Activated CD8-positive, alpha-beta memory T cell treated with anti-CD3 and anti-CD28 coated beads for 36 hours (primary cell): Measurements from ENCODE around the gene ATG9B. TPM values are rescaled to one million over a fixed set of nuclear protein-coding genes. Genes with fewer than 3 reads are reported as not detected.

Experiments used
- CTCF ChIA-PET: fragments of 350-600 bp; sonication (Branson Sonifier 250); formaldehyde crosslinking; loops from one replicate; lab custom pipeline; 2021; ENCODE audit warnings: antibody characterized with exemption; lab: Charles Lee
- POLR2A ChIA-PET: fragments of 350-600 bp; sonication (Branson Sonifier 250); formaldehyde crosslinking; loops from one replicate; lab custom pipeline; 2021; ENCODE audit warnings: antibody characterized with exemption; lab: Charles Lee
- total RNA-seq, 2 experiments: library from RNA; stranded (reverse); gene quantifications; one replicate each; pipeline ENCODE4 v1.2.3, GENCODE V29; 2021

ATG9B gene, protein sequence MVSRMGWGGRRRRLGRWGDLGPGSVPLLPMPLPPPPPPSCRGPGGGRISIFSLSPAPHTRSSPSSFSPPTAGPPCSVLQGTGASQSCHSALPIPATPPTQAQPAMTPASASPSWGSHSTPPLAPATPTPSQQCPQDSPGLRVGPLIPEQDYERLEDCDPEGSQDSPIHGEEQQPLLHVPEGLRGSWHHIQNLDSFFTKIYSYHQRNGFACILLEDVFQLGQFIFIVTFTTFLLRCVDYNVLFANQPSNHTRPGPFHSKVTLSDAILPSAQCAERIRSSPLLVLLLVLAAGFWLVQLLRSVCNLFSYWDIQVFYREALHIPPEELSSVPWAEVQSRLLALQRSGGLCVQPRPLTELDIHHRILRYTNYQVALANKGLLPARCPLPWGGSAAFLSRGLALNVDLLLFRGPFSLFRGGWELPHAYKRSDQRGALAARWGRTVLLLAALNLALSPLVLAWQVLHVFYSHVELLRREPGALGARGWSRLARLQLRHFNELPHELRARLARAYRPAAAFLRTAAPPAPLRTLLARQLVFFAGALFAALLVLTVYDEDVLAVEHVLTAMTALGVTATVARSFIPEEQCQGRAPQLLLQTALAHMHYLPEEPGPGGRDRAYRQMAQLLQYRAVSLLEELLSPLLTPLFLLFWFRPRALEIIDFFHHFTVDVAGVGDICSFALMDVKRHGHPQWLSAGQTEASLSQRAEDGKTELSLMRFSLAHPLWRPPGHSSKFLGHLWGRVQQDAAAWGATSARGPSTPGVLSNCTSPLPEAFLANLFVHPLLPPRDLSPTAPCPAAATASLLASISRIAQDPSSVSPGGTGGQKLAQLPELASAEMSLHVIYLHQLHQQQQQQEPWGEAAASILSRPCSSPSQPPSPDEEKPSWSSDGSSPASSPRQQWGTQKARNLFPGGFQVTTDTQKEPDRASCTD
- 1 to 10 TPM; 6.3 to 7.7 TPM for total RNA-seq

DNA sequence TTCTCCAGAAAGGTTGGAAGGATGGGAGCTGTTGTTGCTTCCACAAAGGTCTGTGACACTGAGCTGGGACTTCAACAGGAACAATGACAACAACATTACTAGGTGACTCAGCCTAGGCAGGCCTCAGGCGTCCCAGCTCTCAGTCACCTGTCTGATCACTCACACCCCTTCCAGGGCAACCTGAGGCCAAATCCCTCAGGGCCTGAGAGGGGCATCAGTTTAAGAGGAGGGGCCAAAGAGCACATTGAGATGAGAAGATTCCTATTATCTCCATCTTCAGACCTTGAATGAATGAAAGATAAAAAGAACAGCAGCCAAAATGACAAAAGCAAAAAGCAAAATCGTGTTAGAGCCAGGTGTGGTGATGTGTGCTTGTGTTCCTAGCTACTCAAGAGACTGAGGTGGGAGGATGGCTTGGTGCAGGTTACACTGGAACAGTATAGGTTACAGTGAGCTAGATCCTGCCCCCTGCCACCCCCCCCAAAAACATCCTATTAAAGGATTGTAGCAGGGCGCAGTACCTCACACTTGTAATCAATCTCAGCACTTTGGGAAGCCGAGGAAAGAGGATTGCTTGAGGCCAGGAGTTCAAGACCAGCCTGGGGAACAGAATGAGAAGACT, at the start of gene ATG9B:
Gene ATG9B (minus strand): TSS at position 60 of the 622 bp plus-strand sequence. CDS start 71 bp downstream, outside the sequence.
- ChIA-PET CTCF (interaction anchor here (1.2 to 1.3 kb wide), 2 partner anchors 11 to 15 kb away, joined by 4 to 5 read pairs; no protein-coding TSS in a partner anchor), POLR2A (no interaction called here)

DNA sequence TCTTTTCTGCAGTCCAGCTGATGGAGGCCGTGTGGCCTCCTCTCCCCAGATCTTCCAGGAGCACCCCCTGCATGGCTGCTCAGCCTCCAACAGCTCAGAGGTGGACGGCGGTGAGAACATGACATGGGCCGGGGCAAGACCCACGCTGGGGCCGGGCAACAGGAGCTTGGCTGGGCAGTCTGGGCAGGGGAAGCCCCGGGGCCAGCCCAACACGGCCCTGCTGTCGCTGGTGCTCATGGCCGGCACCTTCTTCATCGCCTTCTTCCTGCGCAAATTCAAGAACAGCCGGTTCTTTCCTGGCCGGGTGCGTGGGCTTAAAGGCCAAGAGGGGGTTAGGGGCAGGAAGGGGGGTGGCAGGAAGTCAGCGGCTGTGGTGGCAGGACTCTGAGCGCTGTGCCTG, 49.7 kb upstream of the ATG9B start:
- ChIA-PET CTCF (interaction anchor here (1.3 kb wide), 1 partner anchor 11 kb away, joined by 7 read pairs; no protein-coding TSS in a partner anchor), POLR2A (no interaction called here)

DNA sequence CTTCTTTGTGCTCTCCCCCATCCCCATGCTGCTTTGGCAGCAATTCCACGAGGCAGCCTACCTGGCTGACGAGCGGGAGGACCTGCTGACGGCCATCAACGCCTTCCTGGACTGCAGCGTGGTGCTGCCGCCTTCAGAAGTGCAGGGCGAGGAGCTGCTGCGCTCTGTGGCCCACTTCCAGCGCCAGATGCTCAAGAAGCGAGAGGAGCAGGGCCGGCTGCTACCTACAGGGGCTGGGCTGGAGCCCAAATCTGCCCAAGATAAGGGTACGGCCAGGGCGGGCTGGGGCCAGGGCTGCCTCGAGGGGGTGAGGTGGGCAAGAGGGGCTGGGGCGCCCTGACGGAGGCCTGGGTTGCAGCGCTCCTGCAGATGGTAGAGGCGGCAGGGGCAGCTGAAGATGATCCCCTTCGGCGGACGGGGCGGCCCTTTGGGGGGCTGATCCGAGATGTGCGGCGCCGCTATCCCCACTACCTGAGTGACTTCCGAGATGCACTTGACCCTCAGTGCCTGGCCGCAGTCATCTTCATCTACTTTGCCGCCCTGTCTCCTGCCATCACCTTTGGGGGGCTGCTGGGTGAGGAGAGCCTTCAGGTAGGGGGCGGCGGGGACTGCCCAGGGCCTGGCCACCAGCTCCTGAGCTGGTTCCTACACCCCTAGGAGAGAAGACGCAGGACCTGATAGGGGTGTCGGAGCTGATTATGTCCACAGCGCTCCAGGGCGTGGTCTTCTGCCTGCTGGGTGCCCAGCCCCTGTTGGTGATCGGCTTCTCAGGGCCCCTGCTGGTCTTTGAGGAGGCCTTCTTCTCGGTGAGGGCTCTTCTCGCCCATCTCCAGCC, 47.0 kb upstream of the ATG9B start:
- ChIA-PET CTCF (interaction anchor here (1.0 kb wide), 1 partner anchor 8 kb away, joined by 3 read pairs; no protein-coding TSS in a partner anchor), POLR2A (no interaction called here)

DNA sequence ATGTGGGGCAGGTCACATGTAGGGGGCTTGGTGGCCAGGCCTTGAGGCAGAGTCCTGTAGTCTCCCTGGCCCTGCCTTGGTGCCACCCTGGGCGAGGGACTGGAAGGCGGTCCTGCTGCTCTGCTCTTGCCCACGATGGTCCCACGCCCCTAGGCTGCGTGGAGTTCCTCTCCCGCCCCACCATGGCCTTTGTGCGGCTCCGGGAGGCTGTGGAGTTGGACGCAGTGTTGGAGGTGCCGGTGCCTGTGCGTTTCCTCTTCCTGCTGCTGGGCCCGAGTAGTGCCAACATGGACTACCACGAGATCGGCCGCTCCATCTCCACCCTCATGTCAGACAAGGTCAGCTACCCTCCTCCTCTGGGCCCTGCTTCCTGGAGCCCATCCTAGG, 46.3 kb upstream of the ATG9B start:
- ChIA-PET POLR2A (no interaction called here), CTCF (interaction anchor here (1.0 kb wide), 1 partner anchor 9 kb away, joined by 3 read pairs; no protein-coding TSS in a partner anchor)

DNA sequence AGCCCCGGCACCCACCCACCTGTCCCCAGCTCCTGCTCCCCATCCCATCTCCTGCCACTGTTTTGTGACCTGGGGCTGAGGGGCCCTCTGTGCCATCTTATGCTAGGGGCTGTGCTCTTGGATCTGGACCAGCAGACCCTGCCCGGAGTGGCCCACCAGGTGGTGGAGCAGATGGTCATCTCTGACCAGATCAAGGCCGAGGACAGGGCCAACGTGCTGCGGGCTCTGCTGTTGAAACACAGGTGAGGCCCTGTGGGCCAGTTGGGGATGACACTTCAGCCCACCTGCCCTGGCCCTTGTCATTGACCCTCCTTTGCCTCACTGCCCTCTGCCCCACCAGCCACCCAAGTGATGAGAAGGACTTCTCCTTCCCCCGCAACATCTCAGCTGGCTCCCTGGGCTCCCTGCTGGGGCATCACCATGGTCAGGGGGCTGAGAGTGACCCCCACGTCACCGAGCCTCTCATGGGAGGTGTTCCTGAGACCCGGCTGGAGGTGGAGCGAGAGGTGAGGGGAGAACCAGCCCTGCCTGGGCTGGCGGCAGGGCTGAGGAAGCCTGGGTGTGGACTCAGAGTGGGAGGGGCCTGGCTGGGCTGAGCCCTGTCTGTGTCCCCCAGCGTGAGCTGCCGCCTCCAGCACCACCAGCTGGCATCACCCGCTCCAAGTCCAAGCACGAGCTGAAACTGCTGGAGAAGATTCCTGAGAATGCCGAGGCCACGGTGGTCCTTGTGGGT, 45.7 kb upstream of the ATG9B start:
- CTCF ChIA-PET: interaction anchor here (1.0 kb wide), 1 partner anchor 9 kb away, joined by 3 read pairs; no protein-coding TSS in a partner anchor
- POLR2A ChIA-PET: no interaction called here

DNA sequence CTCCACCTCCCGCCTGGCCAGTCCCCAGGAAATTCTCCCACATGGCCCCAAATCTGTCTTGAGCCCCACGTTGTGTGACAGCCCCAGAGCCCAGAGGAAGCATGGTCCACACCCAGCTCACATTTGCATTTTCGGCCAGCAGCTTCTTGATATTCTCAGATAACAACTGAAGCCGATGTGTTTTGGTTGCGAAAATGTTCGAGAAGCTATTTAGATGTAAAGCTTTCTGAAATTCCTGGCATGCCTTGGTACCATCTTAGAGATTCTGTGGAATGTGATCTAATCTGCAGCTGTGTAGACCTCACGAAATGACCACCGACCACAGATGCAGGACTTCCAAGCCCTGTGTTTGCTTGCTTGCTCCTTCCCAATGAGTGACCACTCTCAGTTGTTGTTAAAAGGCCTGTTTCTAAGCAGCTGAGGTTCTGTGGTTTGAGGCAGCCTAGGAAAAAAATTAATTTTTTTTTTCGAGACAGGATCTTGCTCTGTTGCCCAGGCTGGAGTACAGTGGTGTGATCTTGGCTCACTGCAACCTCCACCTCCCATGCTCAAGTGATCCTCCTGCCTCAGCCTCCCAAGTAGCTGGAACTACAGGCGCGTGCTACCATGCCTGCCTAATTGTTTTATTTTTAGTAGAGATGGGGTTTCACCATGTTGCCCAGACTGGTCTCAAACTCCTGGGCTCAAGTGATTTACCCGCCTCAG, 43.9 kb upstream of the ATG9B start:
- POLR2A ChIA-PET: interaction anchor here (1.1 kb wide), 1 partner anchor 9 kb away, joined by 4 read pairs; the partner anchor contains the start of gene SLC4A2

DNA sequence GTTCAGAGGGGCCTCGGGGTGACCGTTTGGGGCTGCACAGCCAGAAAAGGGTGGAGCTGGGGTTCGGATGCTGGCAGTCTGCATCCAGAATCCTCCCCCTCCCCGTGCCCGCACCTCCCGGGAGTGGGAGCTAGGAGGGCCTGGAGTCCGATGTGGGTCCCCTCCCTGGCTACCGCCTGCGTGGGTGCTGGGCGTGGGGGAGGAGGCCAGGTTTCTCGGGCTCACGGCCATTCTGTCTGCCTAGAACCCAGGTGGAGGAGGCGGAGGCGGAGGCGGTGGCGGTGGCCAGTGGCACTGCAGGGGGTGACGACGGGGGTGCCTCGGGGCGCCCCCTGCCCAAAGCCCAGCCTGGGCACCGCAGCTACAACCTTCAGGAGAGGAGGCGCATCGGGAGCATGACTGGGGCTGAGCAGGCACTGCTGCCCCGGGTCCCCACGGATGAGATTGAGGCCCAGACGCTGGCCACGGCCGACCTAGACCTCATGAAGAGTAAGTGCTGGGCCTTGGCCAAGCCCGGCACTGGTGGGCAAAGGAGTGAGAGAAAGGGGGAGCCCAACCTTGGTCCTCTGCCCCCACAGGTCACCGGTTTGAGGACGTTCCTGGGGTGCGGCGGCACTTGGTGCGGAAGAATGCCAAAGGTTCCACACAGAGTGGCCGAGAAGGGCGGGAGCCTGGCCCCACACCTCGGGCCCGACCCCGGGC, 42.1 kb upstream of the ATG9B start:
- ChIA-PET POLR2A (interaction anchor here (1.2 kb wide), 1 partner anchor 11 kb away, joined by 4 read pairs; no protein-coding TSS in a partner anchor), CTCF (no interaction called here)

More for the DNA sequence above, 43.9 kb upstream of the ATG9B start:
- CTCF ChIA-PET: interaction anchor here (1.2 to 1.3 kb wide), 2 partner anchors 8 to 43 kb away, joined by 3 to 5 read pairs; no protein-coding TSS in a partner anchor

DNA sequence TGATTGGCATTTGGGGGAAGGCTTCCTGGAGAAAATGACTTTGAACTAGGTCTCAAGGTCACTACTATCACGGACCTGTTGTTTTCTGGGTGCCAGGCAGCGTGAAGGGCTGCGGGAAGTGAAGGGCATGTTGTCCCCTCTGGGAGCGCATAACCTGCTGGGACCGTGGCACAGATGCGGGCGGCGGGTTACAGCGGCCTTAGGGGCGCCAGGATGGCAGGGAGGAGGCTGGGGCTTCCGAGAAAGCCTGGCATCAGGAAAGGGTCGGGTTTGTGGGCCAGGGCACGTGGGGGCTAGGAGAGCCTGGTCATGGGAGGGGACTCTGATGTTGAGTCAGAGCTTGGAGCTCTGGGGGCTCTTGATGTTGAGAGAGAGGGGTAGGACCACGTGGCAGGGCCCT, 41.2 kb upstream of the ATG9B start:
- ChIA-PET CTCF (interaction anchor here (1.2 kb wide), 1 partner anchor 37 kb away, joined by 3 read pairs; the partner anchor contains the start of gene ABCB8), POLR2A (interaction anchor here (1.2 kb wide), 1 partner anchor 12 kb away, joined by 4 read pairs; no protein-coding TSS in a partner anchor)

DNA sequence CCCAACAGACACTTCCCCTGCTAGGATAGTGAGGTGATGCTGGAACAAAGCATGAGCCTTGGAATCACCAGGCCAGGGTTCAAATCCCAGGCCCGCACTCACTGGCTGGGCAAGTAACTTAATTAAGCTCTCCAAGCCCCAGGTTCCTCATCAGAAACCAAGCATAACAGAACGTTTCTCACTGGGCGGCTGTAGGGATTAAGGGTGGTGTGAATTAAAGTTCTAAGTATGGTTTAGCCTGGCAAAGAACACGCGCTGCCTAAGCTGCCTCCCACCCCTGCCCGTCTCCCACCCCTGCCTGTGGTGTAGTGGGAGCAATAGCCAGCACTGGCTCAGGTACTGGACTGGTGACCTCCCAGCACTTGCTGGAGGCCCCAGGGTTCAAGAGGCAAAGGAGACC, 40.7 kb upstream of the ATG9B start:
- CTCF ChIA-PET: interaction anchor here (1.2 kb wide), 1 partner anchor 37 kb away, joined by 3 read pairs; the partner anchor contains the start of gene ABCB8
- POLR2A ChIA-PET: no interaction called here

DNA sequence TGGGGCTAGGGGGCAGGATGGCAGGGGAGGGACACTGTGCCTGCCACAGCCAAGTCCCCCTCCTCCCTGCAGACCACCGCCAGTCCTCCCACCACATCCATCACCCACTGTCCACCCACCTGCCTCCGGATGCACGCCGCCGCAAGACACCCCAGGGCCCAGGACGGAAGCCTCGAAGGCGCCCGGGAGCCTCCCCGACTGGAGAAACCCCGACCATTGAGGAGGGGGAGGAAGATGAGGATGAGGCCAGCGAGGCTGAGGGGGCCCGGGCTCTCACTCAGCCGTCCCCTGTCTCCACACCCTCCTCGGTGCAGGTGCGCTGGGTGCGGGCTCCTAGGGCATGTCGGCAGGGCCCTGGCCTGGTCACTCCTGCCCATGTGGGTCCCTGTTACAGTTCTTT, 40.2 kb upstream of the ATG9B start:
- POLR2A ChIA-PET: no interaction called here
- CTCF ChIA-PET: no interaction called here

DNA sequence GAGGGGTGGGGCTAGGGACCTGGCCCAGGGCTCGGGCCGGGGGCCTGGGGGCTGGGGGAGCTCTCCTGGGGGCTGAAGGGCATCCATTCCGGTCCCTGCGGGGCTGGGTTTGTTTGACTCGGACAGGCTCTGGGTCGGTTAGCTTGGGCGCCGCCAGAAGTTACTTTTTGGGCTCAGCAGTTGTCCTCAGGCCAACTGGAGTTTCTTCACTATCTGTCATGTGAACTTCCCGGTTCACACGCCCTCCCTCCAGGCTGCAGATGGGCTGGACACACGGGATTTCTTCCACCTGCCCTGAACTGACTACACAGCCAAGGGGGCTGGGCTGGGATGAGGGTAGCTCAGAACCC, 38.9 kb upstream of the ATG9B start:
- POLR2A ChIA-PET: interaction anchor here (0.6 kb wide), 1 partner anchor 240 kb away, joined by 3 read pairs; no protein-coding TSS in a partner anchor

DNA sequence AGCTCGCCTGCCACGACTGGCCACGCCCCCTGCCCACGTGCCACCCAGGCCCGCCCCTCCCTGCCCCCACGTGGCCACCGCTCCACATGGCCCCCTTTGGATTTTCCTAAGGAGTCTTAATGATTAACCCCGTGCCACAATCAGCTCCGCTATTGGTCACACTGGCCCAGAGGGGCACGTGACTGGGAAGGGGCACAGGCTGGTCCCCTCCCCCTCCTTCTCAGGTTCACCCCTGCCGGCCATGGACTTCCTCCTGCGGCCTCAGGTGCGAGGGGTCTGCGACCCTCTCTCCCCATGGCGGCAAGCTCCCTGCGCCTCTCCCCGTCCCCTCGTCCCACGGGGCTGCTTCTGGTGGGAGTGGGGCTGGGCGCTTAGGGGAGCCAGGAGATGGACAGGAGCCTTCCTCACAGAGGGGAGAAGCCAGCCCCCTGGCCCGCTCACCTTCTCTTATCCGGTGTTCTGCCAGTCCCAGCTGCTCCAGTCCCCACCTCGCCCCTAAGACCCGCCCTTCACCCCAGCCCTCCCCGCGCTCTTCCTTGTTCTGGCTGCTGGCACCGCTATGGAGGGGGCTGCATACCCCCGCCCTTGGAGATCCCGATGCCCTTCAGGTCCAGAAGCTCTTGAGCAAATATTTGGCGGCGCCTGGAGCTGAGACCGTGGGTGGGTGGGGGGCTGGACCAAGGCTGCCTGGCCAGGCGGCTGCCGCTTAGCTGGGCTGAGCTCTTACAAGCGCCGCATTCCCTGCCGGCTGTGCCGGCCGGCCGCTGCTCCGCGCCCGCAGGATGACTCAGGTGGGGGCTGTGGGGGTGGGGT, 38.3 kb upstream of the ATG9B start:
- CTCF ChIA-PET: interaction anchor here (0.7 to 1.9 kb wide), 5 partner anchors 10 to 235 kb away, joined by 3 to 7 read pairs (median 4); partner anchors contain the start of gene FASTK
- POLR2A ChIA-PET: interaction anchor here (0.6 kb wide), 1 partner anchor 240 kb away, joined by 3 read pairs; no protein-coding TSS in a partner anchor

More for the DNA sequence above, 38.9 kb upstream of the ATG9B start:
- CTCF ChIA-PET: interaction anchor here (0.9 to 1.9 kb wide), 4 partner anchors 9 to 47 kb away, joined by 3 to 7 read pairs (median 4); partner anchors contain the start of gene FASTK

DNA sequence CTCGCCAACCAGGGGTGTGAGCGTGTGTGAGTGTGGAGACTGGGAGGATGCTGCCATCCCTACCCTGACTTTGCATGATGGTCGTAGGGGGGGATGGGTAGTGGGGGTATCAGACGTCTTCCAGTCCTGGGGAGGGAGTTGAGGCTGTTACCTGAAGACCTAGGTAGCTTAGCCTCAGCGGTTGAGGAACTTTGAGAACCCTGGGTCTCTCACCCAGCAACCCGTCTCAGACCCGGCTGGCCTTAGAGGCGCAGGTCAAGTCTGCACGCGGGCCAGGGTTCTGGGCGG, 37.8 kb upstream of the ATG9B start:
- ChIA-PET POLR2A (no interaction called here), CTCF (interaction anchor here (1.5 to 1.9 kb wide), 3 partner anchors 12 to 48 kb away, joined by 3 to 7 read pairs (median 4); partner anchors contain the start of gene FASTK)

DNA sequence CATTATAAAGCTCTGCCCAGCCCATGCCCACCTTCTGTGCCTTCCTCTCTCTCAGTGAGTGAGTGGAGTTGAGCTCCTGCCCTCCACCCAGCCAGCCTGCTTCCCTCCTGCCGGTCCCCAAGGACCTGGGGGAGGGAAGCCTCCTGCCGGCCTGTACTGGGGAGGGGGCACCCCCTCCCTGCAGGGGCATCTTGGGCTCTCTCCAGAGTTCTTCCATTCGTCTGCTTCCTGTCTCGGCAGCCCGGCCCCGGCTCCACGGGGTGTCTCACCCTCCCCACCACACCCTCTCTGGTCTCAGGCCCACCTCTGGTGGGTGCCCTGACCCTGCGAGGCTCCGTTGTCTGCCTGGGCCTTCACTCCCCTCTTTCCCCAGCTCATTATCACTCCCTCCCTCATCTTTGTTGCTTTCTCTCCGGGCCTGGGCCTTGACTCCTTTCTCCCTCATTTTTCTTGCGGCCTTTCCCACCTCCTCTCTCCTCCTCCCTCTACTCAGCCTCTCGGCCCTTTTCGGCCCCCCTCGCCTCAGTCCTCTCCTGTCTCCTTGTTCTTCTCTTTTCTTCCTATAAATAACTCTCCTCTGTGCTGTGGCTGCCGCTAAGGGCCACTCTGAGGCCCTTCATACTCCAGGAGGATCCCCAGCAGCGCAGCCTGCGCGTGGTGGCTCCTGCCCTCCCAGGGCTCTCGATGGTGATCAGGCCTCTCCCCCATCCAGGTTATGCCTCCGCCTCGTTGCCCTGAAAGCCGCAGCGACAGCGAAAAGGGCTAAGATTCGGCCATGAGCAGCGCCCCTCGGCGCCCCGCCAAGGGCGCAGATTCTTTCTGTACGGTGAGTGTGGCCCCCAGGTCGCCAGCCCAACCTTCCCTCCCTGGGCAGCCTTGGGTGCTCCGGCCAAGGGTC, 37.2 kb upstream of the ATG9B start:
- CTCF ChIA-PET: interaction anchor here (1.5 to 1.9 kb wide), 5 partner anchors 13 to 99 kb away, joined by 3 to 7 read pairs (median 4); partner anchors contain the start of gene FASTK
- POLR2A ChIA-PET: interaction anchor here (0.6 kb wide), 1 partner anchor 36 kb away, joined by 3 read pairs; no protein-coding TSS in a partner anchor
